GM23338 (cell line): ENCODE data around the gene U2AF1L4.

ENCODE experiments used
- CREB1 ChIP-seq: fragments of 250-450 bp; sonication (Bioruptor Pico); IDR thresholded peaks from 2 replicates; pipeline ENCODE4 v1.5.0; 2020; ENCODE audit warnings: low read depth, mild to moderate bottlenecking, moderate library complexity
- CTCF ChIP-seq, 2 experiments: fragments of 200-600 bp in 1 of 2; sonication (generic) in 1 of 2; conservative IDR thresholded peaks; 2 replicates each; pipeline versions ENCODE4 v1.5.1 to v1.6.1; 2016 to 2017; ENCODE audit warnings: antibody characterized with exemption in 2 of 2, low read depth in 2 of 2, mild to moderate bottlenecking in 2 of 2, moderate library complexity in 1 of 2
- ETS1 ChIP-seq: IDR thresholded peaks from 2 replicates; pipeline ENCODE4 v1.6.1; 2016; ENCODE audit warnings: antibody characterized with exemption
- EZH2 ChIP-seq: fragments of 200-600 bp; sonication (generic); IDR thresholded peaks from one replicate; pipeline ENCODE4 v1.8.0; 2017; ENCODE audit warnings: antibody characterized with exemption, mild to moderate bottlenecking, low read depth; ENCODE audit not compliant: unreplicated experiment
- EZH2phosphoT487 ChIP-seq: fragments of 200-600 bp; sonication (generic); IDR thresholded peaks from one replicate; pipeline ENCODE4 v1.8.1; 2018; ENCODE audit warnings: antibody characterized with exemption; ENCODE audit not compliant: unreplicated experiment
- NANOG ChIP-seq: IDR thresholded peaks from 2 replicates; pipeline ENCODE4 v1.6.1; 2016; ENCODE audit warnings: antibody characterized with exemption, borderline replicate concordance
- POLR2AphosphoS5 ChIP-seq: IDR thresholded peaks from 2 replicates; pipeline ENCODE4 v1.6.1; 2016; ENCODE audit warnings: antibody characterized with exemption, low read depth
- TF ChIP-seq, protein P1 (sequence below): IDR thresholded peaks from one replicate; pipeline ENCODE4 v1.6.1; 2018; ENCODE audit warnings: antibody characterized with exemption; ENCODE audit not compliant: unreplicated experiment

GRCh38 chr19:35786299-35787160, 41.3 kb upstream of the U2AF1L4 start:
- TF ChIP-seq CTCF (conservative IDR thresholded peaks at IDR 0.05; ENCODE audit: low read depth in 2 of 2) (no peak), EZH2 (no peak), NANOG (no peak), EZH2phosphoT487 (no peak), ETS1 (no peak), POLR2AphosphoS5 (no peak), CREB1 (CRISPR knock-in tag) (no peak)
- TF ChIP-seq, protein P1, sequence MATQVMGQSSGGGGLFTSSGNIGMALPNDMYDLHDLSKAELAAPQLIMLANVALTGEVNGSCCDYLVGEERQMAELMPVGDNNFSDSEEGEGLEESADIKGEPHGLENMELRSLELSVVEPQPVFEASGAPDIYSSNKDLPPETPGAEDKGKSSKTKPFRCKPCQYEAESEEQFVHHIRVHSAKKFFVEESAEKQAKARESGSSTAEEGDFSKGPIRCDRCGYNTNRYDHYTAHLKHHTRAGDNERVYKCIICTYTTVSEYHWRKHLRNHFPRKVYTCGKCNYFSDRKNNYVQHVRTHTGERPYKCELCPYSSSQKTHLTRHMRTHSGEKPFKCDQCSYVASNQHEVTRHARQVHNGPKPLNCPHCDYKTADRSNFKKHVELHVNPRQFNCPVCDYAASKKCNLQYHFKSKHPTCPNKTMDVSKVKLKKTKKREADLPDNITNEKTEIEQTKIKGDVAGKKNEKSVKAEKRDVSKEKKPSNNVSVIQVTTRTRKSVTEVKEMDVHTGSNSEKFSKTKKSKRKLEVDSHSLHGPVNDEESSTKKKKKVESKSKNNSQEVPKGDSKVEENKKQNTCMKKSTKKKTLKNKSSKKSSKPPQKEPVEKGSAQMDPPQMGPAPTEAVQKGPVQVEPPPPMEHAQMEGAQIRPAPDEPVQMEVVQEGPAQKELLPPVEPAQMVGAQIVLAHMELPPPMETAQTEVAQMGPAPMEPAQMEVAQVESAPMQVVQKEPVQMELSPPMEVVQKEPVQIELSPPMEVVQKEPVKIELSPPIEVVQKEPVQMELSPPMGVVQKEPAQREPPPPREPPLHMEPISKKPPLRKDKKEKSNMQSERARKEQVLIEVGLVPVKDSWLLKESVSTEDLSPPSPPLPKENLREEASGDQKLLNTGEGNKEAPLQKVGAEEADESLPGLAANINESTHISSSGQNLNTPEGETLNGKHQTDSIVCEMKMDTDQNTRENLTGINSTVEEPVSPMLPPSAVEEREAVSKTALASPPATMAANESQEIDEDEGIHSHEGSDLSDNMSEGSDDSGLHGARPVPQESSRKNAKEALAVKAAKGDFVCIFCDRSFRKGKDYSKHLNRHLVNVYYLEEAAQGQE = no peak
